Pancreas (tissue), 10 donors: ENCODE data around the gene CAPN8. TPM values are rescaled to one million over a fixed set of nuclear protein-coding genes. Genes with fewer than 3 reads are reported as not detected.

ENCODE experiments used
- ATAC-seq, 4 donors: fragments of 200-7000 bp; cut with Tn5 transposase; one replicate each; pipeline versions ENCODE4 v1.8.0 to v1.9.1; 2020; ENCODE audit warnings: mild to moderate bottlenecking in 4 of 4, moderate library complexity in 4 of 4
- DNase-seq, 6 donors: peaks; one replicate each; pipeline ENCODE4 v3.0.0-alpha.2; 2020
- FAIRE-seq: peaks from 2 replicates; lab custom pipeline; 2012; peaks lifted over from hg19 to GRCh38; lab: Jason Lieb, UNC
- H3K27ac ChIP-seq, 4 donors: fragments of 200-600 bp; sonication (generic); 1 replicate in 3 of 4; 2 replicates in 1 of 4; pipeline versions ENCODE4 v1.5.0 to v1.8.0; 2020
- H3K27me3 ChIP-seq, 4 donors: fragments of 200-600 bp; one replicate each; pipeline ENCODE4 v1.8.0; 2021
- H3K36me3 ChIP-seq, 3 donors: fragments of 200-600 bp; sonication (generic) in 1 of 3; one replicate each; pipeline versions ENCODE4 v1.5.0 to v1.8.0; 2020 to 2021
- H3K4me1 ChIP-seq, 3 donors: fragments of 200-600 bp; one replicate each; pipeline ENCODE4 v1.8.0; 2021
- H3K4me3 ChIP-seq, 4 donors: fragments of 200-600 bp; sonication (generic) in 2 of 4; one replicate each; pipeline versions ENCODE4 v1.5.0 to v1.8.0; 2020 to 2021
- H3K9me3 ChIP-seq, 4 donors: fragments of 200-600 bp; one replicate each; pipeline ENCODE4 v1.8.0; 2021
- CTCF ChIP-seq, 4 donors: fragments of 200-600 bp; sonication (generic) in 3 of 4; IDR thresholded peaks; one replicate each; pipeline versions ENCODE4 v1.5.0 to v1.8.0; 2021; ENCODE audit warnings: antibody characterized with exemption in 4 of 4
- WGBS, 2 donors: extraction: QIAGEN DNeasy Blood & Tissue Kit; methylation state at CpG; one replicate each; pipeline ENCODE4 v1.1.7; 2013; 5-methylcytosine and 5-hydroxymethylcytosine counted together
- intact Hi-C, 3 donors: fragments of 100-400 bp; cut with DNase I; formaldehyde crosslinking; loops; one replicate each; pipeline versions ENCODE4 v1.11.1 to v1.14.2; 2022
- polyA plus RNA-seq, 2 donors: library from polyadenylated mRNA; stranded (reverse); fragments of 200-250 nt; gene quantifications; one replicate each; pipeline ENCODE4 v1.2.3, GENCODE V29; 2013
- total RNA-seq, 6 donors: library from RNA; stranded (reverse); fragmentation: NEBNext Ultra II Directional in 4 of 6; extraction: Animal tissue kit (Norgen Biotek cat#: 25700) in 4 of 6; gene quantifications; one replicate each; pipeline versions ENCODE4 v1.2.1 to v1.2.4, GENCODE V29; 2021 to 2023
- donor health status: healthy with polysubstance abuse.
- donor health status: DM: no; HTN: no; CAD: no; lungs with moderate emphysema.
- donor health status: DM: no; HTN: no; CAD: no.
- donor health status: control.
- donor health status: control.
- donor health status: Bipolar disorder and iron deficiency.
- donor health status: DM: yes; HTN: yes; CAD: no.
- donor health status: DM: no; HTN: no; CAD: no.
- donor health status: DM: no; HTN: no; CAD: no.
- donor health status: DM: yes; HTN: yes; CAD: no.

CAPN8 gene
- total and polyA plus RNA-seq, 8 donors: 0.67 to 12.5 (median 1.9) TPM

DNA sequence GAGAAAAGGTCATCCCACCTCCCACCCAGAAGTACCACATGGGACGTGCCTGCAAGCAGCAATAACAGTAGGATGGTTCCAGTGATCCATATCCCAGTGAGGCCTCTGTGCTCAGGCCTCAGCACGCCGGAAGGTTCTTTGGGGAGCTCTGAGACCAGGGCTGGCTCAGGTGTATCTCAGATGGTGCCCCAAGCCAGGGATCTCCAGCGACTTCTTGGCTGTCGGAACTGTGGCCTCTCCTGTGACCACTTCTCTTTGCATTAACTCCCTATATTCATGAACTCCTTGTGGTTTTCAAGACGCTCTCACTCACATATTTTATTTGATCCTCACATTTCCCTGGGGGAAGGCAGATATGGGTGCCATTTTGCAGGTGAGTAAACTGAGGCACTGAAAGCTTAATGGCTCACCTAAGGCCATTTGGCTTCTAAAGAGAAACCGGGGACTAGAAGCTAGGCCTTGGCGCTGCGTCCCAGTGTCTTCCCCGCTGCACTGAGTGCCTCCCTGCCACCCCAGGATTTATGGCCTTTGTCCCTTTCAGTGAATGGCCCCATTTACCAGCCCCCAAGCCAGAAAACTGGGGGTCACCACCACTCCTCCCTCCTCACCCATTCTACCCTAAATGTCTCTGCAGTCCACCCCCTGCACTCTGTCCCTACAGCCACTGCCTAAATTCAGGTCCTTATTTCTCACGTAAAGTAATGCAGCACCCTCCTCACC lies 170.4 kb downstream of the CAPN8 start:
- Histone ChIP-seq H3K27ac (no peak overlapping the region), H3K36me3 (no peaks in the 10 kb centered on the region), H3K4me1 (no peaks in the 10 kb centered on the region), H3K4me3 (no peak overlapping the region), H3K27me3 (no peaks in the 10 kb centered on the region), H3K9me3 (no peaks in the 10 kb centered on the region)
- FAIRE-seq: no peak
- TF ChIP-seq CTCF (IDR thresholded peaks at IDR 0.05): no peak
- no peak for ATAC-seq
- WGBS, 2 donors: 91 to 92% methylated on average over 11 of the region's 11 CpGs
- intact Hi-C loops: no loop called here
- no peak for DNase-seq

- H3K27me3 ChIP-seq: no peaks in the 10 kb centered on the region
- no peaks in the 10 kb centered on the region for H3K9me3 ChIP-seq
- H3K4me3 ChIP-seq: no peak overlapping the region
- FAIRE-seq: no peak
- ATAC-seq: no peak
- no peak for DNase-seq
- WGBS, 2 donors: 80 to 86% methylated on average over 7 of the region's 7 CpGs
- H3K36me3 ChIP-seq: no peaks in the 10 kb centered on the region
- no peak for TF ChIP-seq CTCF (IDR thresholded peaks at IDR 0.05)
- no peaks in the 10 kb centered on the region for H3K4me1 ChIP-seq
- no peak overlapping the region for H3K27ac ChIP-seq
- intact Hi-C loops: no loop called here
Observed at GRCh38 chr1:223492044-223492443, 173.5 kb downstream of the CAPN8 start.

Other genes starting within 250 kb of the CAPN8 start
- 10 to 100 TPM; 48.2 to 90.0 (median 54.6) TPM for gene CAPN2, start 46.8 kb upstream of the CAPN8 start, total RNA-seq
- 10 to 100 TPM; 55.8 to 59.0 TPM for gene CAPN2, start 46.8 kb upstream of the CAPN8 start, polyA plus RNA-seq
- gene TP53BP2, start 180.2 kb upstream of the CAPN8 start, total RNA-seq: 10 to 100 TPM; 13.0 to 31.7 (median 18.4) TPM
- 1 to 10 TPM; 5.5 to 7.1 TPM for gene TP53BP2, start 180.2 kb upstream of the CAPN8 start, polyA plus RNA-seq